Measurements from ENCODE around the gene DLG2.

DLG2 gene

DNA sequence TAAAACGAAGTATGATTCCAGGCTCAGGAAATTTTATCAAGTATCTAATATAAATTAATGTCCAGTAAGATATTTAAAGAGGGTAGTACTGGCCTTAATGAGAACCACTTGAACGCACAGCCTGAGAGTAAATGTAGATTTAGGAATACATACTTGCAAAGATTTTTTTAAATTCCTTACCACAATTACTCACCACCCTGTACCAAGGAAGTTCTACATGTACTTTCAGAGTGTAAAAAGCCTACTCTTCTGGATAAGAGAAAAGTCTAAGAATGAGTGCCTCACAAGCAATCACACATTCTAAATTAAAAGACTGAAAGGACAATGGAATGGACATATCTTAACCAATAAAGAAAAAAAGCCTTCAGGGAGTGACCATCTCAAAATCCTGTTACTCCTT, 697.4 kb downstream of the DLG2 start:
- DNase-seq (ENCODE audit: low read depth): no peak
- TF ChIP-seq, protein P1, sequence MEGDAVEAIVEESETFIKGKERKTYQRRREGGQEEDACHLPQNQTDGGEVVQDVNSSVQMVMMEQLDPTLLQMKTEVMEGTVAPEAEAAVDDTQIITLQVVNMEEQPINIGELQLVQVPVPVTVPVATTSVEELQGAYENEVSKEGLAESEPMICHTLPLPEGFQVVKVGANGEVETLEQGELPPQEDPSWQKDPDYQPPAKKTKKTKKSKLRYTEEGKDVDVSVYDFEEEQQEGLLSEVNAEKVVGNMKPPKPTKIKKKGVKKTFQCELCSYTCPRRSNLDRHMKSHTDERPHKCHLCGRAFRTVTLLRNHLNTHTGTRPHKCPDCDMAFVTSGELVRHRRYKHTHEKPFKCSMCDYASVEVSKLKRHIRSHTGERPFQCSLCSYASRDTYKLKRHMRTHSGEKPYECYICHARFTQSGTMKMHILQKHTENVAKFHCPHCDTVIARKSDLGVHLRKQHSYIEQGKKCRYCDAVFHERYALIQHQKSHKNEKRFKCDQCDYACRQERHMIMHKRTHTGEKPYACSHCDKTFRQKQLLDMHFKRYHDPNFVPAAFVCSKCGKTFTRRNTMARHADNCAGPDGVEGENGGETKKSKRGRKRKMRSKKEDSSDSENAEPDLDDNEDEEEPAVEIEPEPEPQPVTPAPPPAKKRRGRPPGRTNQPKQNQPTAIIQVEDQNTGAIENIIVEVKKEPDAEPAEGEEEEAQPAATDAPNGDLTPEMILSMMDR (conservative IDR thresholded peaks at IDR 0.05; ENCODE audit: low read depth, low read length): no peak
- no peak overlapping the region for H3K4me3 ChIP-seq (ENCODE audit: low read depth, low read length)

DNA sequence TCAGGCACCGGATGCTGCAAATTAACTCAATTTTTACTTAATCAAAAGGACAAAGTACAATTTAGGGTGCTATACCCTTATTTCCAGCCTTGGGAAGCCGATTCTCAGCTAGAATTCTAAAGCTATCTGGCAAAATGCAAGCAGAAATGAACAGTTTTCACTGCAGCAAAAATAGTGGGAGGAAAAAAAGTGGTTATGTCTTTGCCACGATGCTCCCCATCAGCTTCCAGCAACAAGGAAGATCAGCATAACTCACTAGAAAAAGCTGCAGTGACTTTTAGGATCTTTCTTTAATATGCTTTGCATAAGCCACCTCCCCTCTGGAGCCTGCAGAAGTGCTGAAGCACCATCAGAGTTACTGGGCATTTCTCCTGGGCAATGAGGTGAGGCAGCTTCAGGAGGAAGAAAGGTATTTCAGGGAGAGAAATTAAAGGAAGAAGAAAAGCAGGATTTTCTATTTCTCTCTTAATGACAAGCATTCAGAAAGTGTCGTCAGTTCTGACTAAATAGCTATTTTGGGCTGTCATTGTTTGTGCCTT, 702.9 kb downstream of the DLG2 start:
- no peak for DNase-seq (ENCODE audit: low read depth)
- TF ChIP-seq, protein P1 (conservative IDR thresholded peaks at IDR 0.05; ENCODE audit: low read depth, low read length): no peak
- no peak overlapping the region for H3K4me3 ChIP-seq (ENCODE audit: low read depth, low read length)

DNA sequence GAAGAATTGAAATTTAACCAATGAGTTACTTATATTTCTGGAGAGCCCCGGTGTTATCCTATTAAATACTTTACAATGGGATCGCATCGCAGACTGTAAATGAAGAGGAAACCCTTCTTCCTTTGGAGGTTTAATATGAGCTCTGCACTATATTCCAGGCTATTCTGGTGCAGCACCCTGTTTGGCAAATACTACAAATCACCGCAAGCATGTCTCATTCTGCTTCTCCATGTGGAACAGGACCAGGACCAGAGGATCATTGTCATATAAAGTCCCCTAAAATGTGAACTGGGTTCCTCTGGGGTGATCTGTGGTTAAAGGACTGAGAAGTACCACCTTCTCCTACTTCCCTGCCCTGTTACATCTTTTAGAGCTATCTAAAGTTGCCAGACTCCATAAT, 703.7 kb downstream of the DLG2 start:
- TF ChIP-seq, protein P1 (conservative IDR thresholded peaks at IDR 0.05; ENCODE audit: low read depth, low read length): no peak
- no peak overlapping the region for H3K4me3 ChIP-seq (ENCODE audit: low read depth, low read length)
- DNase-seq (ENCODE audit: low read depth): no peak

DNA sequence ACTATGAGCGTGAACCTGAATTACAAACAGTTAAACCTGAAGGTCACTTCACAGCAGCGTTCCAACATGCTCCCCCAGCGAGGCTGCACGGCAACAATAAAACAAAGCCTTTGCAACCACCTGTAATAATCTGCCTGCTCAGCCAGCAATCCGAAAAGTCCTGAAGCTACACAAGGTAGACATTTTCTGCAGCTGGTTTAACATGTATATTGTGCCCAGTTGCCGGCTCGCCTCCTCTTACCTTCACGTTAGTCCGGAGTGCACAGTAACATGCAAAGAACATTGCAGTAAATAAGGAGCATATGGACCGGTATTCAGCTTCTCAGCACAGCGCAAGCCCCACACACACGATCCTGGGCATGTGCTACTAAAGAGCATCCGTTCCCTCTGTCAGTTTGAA, 704.3 kb downstream of the DLG2 start:
- H3K4me3 ChIP-seq (ENCODE audit: low read depth, low read length): peak overlapping the region; percentile 33
- DNase-seq (ENCODE audit: low read depth): peak; percentile 8
- TF ChIP-seq, protein P1 (conservative IDR thresholded peaks at IDR 0.05; ENCODE audit: low read depth, low read length): no peak

DNA sequence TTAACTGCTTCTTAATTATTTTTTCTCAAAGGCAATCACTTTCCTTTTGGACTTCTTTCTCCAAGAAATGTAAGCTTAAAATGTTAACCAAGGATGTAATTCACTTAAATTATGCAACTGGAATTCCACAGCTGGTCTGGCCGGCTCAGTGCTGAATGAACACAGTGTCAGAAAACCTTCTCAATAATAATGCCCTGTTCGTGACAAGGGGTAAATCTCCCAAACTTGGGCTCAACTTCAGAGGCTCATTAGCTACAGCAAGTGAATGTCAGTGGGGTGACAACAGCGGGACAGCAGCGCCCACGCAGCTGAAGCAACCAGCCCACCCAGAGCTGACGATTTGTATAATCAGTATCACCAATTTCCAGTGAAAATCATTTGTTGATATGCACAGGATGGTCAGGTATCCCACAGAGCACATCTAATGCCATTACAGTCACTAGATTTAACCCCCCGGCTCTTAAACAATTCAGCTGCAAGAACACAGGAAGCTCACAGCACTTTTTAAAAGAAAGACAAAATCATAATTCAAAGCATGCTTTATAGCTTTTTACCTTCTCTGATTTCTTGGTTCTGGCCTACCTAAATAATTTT, 704.8 kb downstream of the DLG2 start:
- peak overlapping the region; percentile 33 for H3K4me3 ChIP-seq (ENCODE audit: low read depth, low read length)
- TF ChIP-seq, protein P1 (conservative IDR thresholded peaks at IDR 0.05; ENCODE audit: low read depth, low read length): no peak
- peak; percentile 32 for DNase-seq (ENCODE audit: low read depth)

DNA sequence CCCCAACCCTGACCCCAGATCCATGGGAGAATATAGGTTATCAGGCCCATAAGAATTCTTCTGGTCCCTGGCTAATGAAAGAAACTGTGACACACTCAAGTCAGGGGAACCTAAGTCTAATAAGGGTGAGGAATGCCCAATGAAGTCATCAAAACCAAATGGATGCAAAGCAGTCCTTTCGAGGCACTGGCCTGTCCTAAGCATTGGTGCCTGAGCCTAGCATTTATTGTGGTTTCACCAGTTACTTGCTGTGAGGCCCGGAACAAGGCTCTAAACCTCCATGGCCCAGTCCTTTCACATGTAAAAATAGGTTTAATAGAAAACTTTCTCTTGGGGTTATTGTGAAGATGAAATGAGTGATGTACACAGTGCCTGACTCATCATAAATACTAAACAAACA, 712.6 kb downstream of the DLG2 start:
- H3K4me3 ChIP-seq (ENCODE audit: low read depth, low read length): no peak overlapping the region
- TF ChIP-seq, protein P1 (conservative IDR thresholded peaks at IDR 0.05; ENCODE audit: low read depth, low read length): no peak
- DNase-seq (ENCODE audit: low read depth): no peak

DNA sequence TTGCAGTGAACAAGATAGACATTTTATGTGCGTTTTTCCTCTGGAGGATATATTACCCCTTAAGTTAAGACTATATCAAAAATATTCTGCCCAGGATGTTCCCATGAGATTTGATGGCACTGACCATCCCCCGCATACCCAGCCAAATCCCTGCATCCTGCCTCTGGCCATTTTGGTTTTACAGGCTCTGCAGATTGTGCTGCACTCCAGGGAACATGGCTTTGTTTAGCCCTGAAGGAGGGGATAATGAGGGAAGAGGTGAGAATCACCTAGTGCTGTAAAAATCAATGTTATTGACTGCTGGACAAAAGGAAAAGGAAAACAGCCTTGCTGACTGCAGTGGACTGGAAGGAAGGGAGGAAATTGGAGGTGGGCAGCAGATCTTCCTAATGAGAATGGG, 717.4 kb downstream of the DLG2 start:
- no peak for DNase-seq (ENCODE audit: low read depth)
- TF ChIP-seq, protein P1 (conservative IDR thresholded peaks at IDR 0.05; ENCODE audit: low read depth, low read length): no peak
- no peak overlapping the region for H3K4me3 ChIP-seq (ENCODE audit: low read depth, low read length)

Data from choroid plexus epithelial cell (primary cell).